ENCODE data around the gene PDK1. TPM values are rescaled to one million over a fixed set of nuclear protein-coding genes. Genes with fewer than 3 reads are reported as not detected.

The PDK1 gene
- total RNA-seq, 1 experiment from 2014 or later = 74.7 TPM

- H2BK15ac ChIP-seq (ENCODE audit: low read depth, low read length) = no peak overlapping the region
- Mint-ChIP-seq H3K27me3 (ENCODE audit: low read depth) (no peaks in the 10 kb centered on the region; the same call in 1 of the 2 replicates), H3K27ac (no peak overlapping the region), H3K4me1 (peaks cover 0 to 2% of the 10 kb centered on the region in 2 experiments; a peak in 1 of 4 replicates), H3K36me3 (ENCODE audit: insufficient read depth in 1 of 3, low read depth in 3 of 3) (peaks cover 4 to 11% (median 7%) of the 10 kb centered on the region in 3 experiments; a peak in 5 of 7 replicates), H3K4me3 (no peak overlapping the region), H3K9me3 (peaks cover 7 to 11% of the 10 kb centered on the region in 2 experiments; a peak in 3 of 5 replicates)
- H3K56ac ChIP-seq (ENCODE audit: insufficient read length, low read depth, low read length) = no peak overlapping the region
- no peak overlapping the region for H3K9ac ChIP-seq (ENCODE audit: extremely low read depth, insufficient read length, low read length)
- no peak overlapping the region for H3K23ac ChIP-seq (ENCODE audit: insufficient read length, low read depth, low read length)
- H2BK120ac ChIP-seq (ENCODE audit: low read depth, low read length, poor library complexity, severe bottlenecking) = no peak overlapping the region
- H3K23me2 ChIP-seq (ENCODE audit: insufficient read length, low read depth, low read length, poor library complexity, severe bottlenecking) = no peaks in the 10 kb centered on the region
- no peaks in the 10 kb centered on the region for H3K79me2 ChIP-seq (ENCODE audit: insufficient read depth, low read length)
- no peak overlapping the region for H2AFZ ChIP-seq (ENCODE audit: low read length)
- WGBS (ENCODE audit: extremely low coverage, insufficient read length, low lambda C conversion rate) = no CpG with 5 or more reads among the region's 6 CpGs
- no peak overlapping the region for H3K14ac ChIP-seq (ENCODE audit: insufficient read depth, low read length)
- no peak overlapping the region for H4K8ac ChIP-seq (replicated peaks; ENCODE audit: insufficient read length, low read depth, low read length)
- no peak overlapping the region for H4K5ac ChIP-seq (ENCODE audit: insufficient read length, low read depth, low read length)
- no peaks in the 10 kb centered on the region for H3K79me1 ChIP-seq (ENCODE audit: insufficient read depth, low read depth, low read length, poor library complexity, severe bottlenecking)
- no peak overlapping the region for H3T11ph ChIP-seq (ENCODE audit: low read length)
- H3K18ac ChIP-seq (ENCODE audit: insufficient read length, low read depth, low read length) = no peak overlapping the region
- no peak overlapping the region for H2AK5ac ChIP-seq (ENCODE audit: insufficient read length, low read length)
- H3K9me3 ChIP-seq (ENCODE audit: control insufficient read depth, low read depth, low read length) = no peaks in the 10 kb centered on the region
- no peak overlapping the region for H3K27ac ChIP-seq (ENCODE audit: insufficient read length, low read depth, low read length)
- no peak overlapping the region for H2BK12ac ChIP-seq (ENCODE audit: insufficient read length, low read depth, low read length)
- H2BK5ac ChIP-seq (ENCODE audit: insufficient read length, low read length) = no peak overlapping the region
- DNase-seq = no peak
- no peaks in the 10 kb centered on the region for H4K20me1 ChIP-seq (ENCODE audit: control insufficient read depth, insufficient read depth, insufficient read length)
- no peaks in the 10 kb centered on the region for H3K27me3 ChIP-seq (ENCODE audit: insufficient read depth, low read length)
- H3K4me1 ChIP-seq (ENCODE audit: insufficient read depth, low read length) = no peaks in the 10 kb centered on the region
- H3K4ac ChIP-seq (ENCODE audit: low read depth, low read length) = no peak overlapping the region
- H3K4me2 ChIP-seq (ENCODE audit: insufficient read depth, insufficient read length, low read length) = no peak overlapping the region
- H4K91ac ChIP-seq (ENCODE audit: insufficient read length, low read depth, low read length) = no peak overlapping the region
- TF ChIP-seq CTCF (conservative IDR thresholded peaks at IDR 0.05) = no peak
- no peak overlapping the region for H2BK20ac ChIP-seq (ENCODE audit: low read depth, low read length, poor library complexity, severe bottlenecking)
Observed at GRCh38 chr2:172642301-172643020, 86.6 kb downstream of the PDK1 start.
